Amniotic epithelial cell (primary cell): ENCODE data around the gene MRM1.

ENCODE experiments used
- DNase-seq: peaks from one replicate; pipeline ENCODE4 v3.0.0-alpha.2; 2010; ENCODE audit warnings: low read depth

MRM1 gene

DNA sequence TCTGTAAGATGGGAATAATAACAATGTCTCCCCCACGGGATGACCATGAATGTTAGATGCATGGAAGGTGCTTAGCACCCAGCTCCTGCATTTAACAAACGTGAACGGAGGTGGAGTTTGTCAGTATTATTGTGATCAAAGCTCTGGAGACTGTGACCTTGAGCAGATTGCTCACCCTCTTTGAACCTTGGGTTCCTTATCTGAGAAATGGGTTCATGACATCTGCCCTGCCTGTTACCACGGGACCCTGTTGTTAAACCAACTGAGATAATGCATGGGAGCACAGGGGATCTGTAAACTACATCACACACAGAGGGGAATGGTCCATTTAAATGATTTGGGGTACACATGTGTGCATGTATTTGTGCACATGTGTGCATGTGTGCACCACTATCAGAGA, 29.6 kb downstream of the MRM1 start:
- DNase-seq, result no peak

DNA sequence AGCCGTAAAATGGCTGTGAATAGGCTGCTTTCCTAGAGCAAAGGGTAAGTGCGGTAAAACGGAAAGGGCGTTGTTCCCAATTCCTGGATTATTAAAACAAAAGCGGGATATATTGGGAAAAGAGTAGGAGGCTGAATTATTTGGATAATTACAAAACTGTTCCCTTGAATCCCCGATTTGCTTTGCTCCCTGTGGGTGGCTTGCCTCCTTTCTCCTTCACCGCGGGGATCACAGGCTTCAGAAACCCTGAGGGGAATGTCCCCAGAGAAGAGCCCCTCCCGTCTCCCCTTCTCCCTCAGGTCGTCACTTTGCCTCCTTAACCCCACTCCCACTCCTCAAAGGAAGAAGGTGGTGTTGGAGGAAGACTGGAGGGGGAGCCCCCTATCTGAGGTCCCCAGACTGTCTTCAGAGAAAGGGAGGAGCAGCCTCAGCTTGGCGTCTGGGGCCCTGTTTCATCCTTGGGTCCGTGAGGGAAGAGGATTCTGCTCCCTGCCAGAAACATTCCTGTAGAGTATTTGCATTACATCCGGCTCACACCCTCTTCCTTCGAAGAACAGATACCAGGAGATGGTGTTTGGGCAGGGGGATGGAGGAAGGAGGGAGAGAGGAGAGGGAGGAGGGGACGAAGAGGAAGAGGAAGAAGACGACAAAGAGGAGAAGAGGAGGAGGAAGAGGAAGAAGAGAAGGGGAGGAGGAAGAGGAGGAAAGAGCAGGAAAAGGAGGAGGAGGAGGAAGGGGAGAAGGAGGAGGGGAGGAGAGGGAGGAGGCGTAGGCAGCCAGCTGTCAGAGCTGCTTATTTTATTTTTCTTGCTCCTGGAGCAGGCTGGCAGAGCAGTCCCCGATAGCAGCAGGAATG, 31.8 kb downstream of the MRM1 start:
- peak; percentile 16 for DNase-seq

DNA sequence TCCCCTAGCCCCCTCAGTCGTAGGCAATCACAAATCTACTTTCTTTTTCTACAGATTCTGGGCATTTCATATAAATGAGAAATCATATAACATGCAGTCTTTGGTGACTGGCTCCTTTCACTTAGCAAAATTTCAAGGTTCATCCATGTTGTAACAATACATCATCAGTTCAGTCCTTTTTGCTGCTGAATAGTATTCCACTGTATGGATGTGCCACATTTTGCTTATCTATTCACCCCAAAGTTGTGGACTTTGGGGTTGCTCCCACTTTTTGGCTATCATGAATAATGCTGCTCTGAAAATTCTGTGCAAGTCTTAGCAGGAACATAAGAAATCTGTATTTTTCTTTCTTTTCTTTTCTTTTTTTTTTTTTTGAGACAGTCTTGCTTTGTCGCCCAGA, 39.0 kb downstream of the MRM1 start:
- DNase-seq, result no peak

DNA sequence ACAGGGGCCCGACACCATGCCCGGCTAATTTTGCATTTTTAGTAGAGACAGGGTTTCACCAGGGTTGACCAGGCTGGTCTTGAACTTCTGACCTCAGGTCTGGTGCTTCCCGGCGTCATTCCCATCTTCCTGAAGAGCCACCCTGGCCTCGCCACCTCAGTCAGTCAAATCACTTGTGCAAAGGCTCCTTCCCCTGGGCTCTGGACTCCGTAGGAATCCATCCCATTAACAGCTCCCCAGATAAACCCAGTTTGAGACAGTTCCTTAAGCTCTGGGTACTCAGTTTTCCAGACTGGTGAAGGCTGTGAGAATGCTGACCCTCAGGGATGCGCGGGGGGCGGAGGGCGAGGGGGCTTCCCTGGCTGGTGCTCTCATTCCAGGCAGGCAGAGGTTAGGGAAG, 39.5 kb downstream of the MRM1 start:
- no peak for DNase-seq

DNA sequence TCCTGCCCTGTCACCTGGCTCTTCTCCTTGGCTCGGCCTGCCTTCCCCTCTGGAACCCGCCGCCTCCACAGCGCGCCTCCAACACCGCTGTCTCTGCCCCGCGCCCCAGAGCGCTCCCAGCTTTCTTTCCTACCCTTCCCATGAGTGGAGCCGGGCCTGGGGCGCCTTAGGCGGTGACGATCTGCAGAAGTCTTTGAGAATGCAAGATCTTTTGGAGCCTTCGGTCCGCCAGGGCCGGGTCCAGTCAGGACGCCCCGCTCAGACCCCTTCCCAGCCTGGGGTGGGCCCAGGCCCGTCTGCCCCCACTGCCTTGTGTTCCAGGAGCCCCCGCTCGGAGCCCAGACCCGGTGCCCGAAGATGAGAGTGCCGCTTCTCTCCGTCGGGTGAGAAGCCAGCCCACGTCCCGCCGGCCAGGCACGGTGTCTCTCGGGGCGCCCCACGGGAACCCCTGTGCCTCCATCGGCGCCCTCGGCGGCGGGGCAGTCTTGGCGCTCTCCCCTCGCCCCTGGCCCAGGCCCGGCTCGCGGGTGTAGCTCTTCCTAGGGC, 40.0 kb downstream of the MRM1 start:
- DNase-seq, result no peak

DNA sequence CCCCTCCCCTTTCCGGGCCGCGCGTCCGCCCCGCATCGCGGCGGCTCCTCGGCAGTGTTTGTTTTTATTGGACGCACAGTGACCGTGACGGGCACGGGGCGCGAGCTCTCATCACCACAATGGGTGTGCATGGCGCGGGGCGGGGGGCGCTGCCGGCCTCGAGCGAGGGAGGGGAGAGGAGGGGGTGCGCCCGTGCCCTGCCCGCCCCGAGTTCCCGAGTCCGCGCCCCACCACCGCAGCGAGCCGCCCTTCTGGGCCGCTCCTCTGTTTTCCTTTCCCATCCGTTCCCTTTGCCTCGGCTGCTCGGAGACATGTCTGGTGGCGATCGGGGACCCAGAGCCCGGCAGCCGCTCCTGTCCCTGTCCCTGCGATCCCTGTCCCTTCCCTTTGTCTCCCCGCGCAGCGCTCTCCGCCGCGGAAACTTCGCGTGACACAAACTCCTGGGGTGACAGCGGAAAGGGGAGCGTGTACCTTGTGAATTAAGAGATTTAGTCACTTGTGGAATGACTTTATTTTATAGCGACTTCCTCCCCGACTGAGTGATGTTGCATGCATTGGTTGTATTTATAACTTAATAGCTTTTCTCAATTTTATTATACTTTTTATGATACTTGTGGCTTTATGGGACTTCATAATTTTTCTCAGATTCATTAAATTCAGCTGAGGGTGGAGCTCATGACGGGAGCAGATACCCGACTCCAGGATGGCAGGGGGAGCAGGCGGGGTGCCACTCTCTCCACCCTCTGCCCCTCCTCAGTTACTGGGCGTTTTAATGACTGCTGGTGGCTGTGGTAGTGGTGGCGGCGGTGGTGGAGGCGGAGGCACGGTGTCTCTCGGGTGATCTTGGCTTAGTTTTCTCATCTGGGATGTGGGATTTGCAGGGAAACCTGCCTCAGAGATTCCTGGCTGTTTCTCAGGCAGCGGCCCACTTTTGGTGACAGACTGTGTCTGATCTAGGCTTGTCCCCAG, 40.8 kb downstream of the MRM1 start:
- DNase-seq, result no peak

DNA sequence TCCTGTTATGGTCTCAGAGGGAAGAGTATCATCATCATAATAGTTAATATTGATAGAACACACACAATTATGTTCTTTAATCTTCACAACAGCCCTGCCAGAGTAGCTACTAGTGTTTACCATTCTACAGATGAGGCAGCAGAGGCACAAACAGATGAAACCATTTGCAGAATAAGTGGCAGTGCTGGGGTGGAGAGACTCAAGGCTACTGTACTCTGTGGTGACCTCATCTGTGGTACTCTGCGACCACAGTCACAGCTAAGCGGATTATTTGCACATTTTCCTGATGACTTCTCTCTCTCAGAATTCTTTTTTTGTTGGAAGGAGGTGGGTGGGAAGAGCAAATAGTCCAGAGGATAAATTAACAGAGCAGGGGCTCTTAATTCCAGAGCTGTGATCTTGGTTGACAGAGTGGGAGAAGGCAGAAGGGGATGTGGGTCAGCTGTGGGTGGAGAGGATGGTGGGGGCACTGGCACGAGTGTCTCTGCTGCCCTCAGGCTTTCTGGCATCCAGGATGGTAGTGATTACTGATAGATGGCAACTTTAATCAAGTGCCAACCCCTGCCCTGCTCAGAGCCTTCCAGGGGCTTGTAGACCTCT, 41.8 kb downstream of the MRM1 start:
- DNase-seq, result no peak

DNA sequence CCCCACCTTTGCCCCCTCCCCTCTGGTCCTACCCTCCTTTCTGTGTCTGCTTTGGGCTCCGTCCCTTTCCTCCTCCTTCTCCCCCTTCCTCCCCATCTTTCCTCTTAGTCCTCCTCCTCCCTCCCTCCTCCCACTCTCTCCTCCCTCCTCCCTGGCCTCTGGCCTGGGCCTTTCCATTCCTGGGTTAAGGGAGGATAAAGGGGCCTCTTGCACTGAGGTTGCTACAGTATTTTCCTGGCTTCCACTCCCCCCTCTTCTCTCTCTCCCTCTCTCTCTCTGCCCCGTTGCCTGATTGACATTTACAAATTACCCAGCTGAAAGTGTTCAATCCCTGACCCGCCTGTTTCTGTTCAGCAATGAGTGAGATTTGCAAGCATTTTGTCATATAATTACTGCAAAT, 44.0 kb downstream of the MRM1 start:
- no peak for DNase-seq

DNA sequence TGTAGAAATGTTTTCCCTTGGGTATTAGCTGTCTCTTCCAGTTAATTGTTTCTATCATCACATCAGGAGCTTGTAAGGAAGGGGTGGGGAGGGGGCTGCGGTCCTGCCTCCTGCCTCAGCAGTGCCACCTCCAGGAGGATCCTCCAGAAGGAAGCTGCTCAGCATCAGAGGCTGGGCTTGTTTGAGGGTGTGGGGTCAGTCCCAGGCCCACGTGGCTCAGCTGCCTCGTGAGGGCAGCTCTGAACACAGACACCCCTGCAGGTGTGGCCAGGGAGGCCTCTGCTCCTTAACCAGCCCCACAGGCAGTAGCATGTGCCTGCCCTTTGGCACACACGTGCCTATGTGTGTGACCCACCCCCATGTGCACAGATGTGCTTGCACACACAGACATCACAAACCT, 46.3 kb downstream of the MRM1 start:
- no peak for DNase-seq

DNA sequence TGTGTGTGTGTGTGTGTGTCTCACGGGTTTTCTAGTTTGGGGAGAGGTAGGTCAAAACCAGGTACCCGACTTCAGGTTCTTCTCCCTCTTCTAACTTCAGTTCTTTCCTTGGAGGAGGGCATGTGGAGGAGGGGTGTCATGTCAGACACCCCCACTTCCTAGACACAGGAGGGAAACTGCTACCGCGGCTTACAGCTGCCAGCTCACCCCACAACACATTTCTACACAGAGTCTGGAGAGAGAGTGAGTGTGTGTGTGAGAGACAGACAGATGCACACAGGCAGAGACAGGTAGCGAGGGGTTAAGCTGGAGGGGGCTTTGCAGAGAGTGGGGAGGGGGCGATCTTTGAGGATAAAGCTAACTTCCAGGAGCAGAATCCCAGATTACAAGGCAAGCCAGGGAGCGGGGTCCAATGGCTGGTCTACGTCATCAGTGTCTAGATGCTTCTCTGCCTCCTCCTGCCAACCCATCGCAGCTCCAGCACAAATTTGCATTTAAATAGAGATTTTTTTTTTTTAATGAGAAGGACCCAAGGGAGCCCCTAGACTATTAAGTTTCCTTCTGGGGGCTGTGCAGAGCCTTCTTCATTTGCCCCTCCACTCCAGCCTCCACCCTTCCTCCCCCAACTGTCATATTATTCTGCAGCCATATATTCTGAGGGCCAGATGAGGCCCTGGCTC, 48.9 kb downstream of the MRM1 start:
- no peak for DNase-seq

DNA sequence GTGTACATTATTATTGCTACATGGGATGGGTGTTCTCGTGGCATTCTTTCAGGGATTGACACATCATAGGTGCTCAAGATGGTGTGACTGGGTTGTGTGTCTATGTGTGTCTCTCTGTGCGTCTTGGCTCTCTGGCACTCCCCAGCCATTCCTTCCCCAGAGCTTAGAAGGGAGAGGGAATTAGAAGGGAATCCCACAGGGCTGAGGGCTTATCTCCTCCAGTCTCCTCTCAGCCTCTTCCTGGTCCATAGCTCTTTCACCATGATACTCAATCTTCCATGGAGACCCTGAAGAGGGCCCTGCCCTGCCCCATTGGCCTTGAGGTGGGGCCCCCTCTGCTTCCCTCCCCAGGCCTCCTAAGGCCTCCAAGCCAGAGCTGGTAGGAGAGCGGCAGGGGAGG, 52.0 kb downstream of the MRM1 start:
- DNase-seq, result no peak

DNA sequence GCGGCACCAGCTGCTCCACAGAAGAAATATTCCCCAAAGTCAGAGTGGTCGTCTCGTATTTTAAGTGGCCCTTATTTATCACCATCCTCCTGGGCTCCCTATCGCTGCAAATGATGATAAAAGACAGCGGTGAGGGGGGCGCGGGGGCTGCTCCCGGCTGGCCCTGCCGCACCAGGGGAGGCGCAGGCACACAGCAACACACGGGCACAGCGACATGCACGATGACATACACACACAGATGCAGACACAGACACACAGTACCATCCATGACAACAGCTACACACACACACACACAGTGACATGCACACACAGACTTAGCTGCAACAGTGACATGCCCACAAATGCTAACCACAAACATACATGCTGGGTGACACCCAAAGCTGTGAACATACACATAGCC, 52.5 kb downstream of the MRM1 start:
- DNase-seq, result no peak

DNA sequence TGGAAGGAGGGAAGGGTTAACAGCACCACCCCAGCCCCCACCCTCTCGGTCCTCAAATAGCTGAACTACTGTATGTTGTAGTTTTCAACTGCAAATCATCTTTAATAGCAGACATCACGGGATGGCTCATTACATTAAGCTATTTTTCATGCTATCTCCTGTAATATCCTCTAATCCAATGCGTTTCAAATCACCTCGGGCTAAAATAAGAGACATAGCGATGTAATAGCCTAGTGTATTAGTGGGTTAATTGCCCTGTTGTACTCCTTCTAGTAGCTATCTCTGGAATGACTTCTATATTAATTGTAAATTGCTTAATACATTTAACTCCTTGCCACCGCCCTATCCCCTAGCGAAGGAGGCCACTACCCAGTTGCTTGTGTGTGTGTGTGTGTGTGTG, 54.3 kb downstream of the MRM1 start:
- no peak for DNase-seq

DNA sequence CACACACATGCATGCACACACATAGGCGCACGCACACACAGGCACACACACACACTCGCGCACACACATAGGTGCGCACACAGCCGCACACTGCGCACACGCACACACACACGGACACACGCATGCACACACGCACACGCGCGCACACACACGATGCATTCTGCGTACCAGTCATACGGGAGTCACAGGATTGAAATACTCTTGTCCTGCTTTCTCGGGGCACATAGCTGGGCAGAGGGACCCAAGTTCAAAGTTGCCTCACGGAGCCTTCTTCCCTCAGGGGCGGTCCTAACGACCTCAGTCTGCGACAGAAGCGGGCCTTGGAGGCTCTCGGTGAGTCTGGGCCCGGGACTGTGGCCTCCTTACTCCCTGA, 56.0 kb downstream of the MRM1 start:
- DNase-seq, result no peak

DNA sequence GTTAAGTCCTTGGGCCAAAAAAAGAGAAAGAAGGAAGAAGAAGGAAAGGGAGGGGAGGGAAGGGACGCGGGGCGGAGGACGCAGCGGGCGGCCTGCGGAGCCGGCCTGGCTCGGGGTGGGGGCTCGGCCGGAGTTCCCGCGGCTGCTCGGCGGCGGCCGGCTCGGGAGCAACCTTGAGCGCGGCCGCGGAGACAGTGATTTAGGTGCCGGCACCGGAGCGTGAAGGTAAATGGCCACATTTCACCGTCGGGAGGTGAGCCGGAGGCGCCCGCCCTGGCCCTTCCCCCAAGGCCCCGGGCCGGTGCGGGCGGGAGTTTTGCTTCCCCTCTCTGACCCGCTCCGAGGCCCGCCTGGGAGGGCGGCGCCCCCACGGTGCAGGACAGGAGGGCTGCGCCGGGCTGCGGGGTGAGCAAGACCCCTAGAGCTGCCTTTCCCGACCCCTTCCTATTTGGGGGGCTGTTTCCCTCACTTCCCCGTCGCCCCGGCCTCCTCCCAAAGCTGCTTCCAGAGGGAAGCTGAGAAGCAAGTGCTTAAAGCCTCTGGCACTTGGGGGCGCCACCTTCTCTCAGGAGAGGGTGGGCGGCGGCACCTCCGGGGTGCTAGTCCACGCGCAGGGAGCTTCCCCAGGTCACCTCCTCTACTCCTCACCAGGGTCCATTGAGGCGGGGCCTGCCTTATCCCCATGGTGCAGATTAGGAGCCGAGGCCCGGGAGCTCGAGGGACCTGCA, 56.5 kb downstream of the MRM1 start:
- no peak for DNase-seq
